Stromal cell of bone marrow (primary cell): ENCODE results near the gene C2orf76.
"Not testable (repeated sequence)": the region's sequence is repeated elsewhere in the genome, so short reads cannot be mapped to it uniquely, and the experiment has no call there.

Source experiments
- DNase-seq: peaks from one replicate; pipeline ENCODE4 v3.0.0-alpha.2; 2012; ENCODE audit warnings: low read depth

The C2orf76 gene

GRCh38 chr2:119294671-119295070, 72.0 kb downstream of the C2orf76 start:
- no peak for DNase-seq

GRCh38 chr2:119293900-119294299, 72.7 kb downstream of the C2orf76 start:
- no peak for DNase-seq

- DNase-seq, result no peak
These were observed 73.4 kb downstream of the C2orf76 start for GRCh38 chr2:119293254-119293653.

- DNase-seq, result no peak
These were observed 74.4 kb downstream of the C2orf76 start for GRCh38 chr2:119292226-119292625.

GRCh38 chr2:119291588-119292167, 75.0 kb downstream of the C2orf76 start:
- DNase-seq, result no peak

- DNase-seq, result peak; percentile 38
These were observed 75.6 kb downstream of the C2orf76 start for GRCh38 chr2:119290859-119291587.

- no peak for DNase-seq
These were observed 77.0 kb downstream of the C2orf76 start for GRCh38 chr2:119289642-119290041.

- no peak for DNase-seq
These were observed 77.5 kb downstream of the C2orf76 start for GRCh38 chr2:119289093-119289492.

GRCh38 chr2:119288576-119288975, 78.1 kb downstream of the C2orf76 start:
- DNase-seq, result no peak

- DNase-seq, result no peak
These were observed 80.0 kb downstream of the C2orf76 start for GRCh38 chr2:119286661-119287060.

GRCh38 chr2:119283873-119284331, 82.7 kb downstream of the C2orf76 start:
- peak; percentile 92 for DNase-seq

- no peak for DNase-seq
These were observed 83.6 kb downstream of the C2orf76 start for GRCh38 chr2:119282996-119283511.

- no peak for DNase-seq
These were observed 84.3 kb downstream of the C2orf76 start for GRCh38 chr2:119282146-119282995.

- DNase-seq, result no peak
These were observed 86.0 kb downstream of the C2orf76 start for GRCh38 chr2:119280680-119281079.

- DNase-seq, result no peak
These were observed 87.0 kb downstream of the C2orf76 start for GRCh38 chr2:119279666-119280065.

GRCh38 chr2:119278946-119279345, 87.7 kb downstream of the C2orf76 start:
- DNase-seq, result no peak

GRCh38 chr2:119278385-119278784, 88.2 kb downstream of the C2orf76 start:
- DNase-seq, result not testable (repeated sequence)

- DNase-seq, result no peak
These were observed 89.8 kb downstream of the C2orf76 start for GRCh38 chr2:119276864-119277263.

- DNase-seq, result no peak
These were observed 99.0 kb downstream of the C2orf76 start for GRCh38 chr2:119267604-119268003.

- DNase-seq, result no peak
These were observed 100.5 kb downstream of the C2orf76 start for GRCh38 chr2:119266091-119266589.

- DNase-seq, result no peak
These were observed 101.0 kb downstream of the C2orf76 start for GRCh38 chr2:119265693-119266066.
